Lower leg skin (tissue), 4 donors: ENCODE results near the gene ERC1. TPM values are rescaled to one million over a fixed set of nuclear protein-coding genes. Genes with fewer than 3 reads are reported as not detected.

Source experiments
- DNase-seq, 2 donors: peaks; one replicate each; pipeline ENCODE4 v3.0.0-alpha.2; 2019; ENCODE audit warnings: low spot score in 2 of 2
- H3K4me3 ChIP-seq: fragments of 200-600 bp; sonication (generic); 2 replicates; pipeline ENCODE4 v1.5.1; 2017; ENCODE audit warnings: mild to moderate bottlenecking, low read depth; ENCODE audit not compliant: poor library complexity, severe bottlenecking
- POLR2A ChIP-seq, 2 donors: fragments of 450-650 bp; IDR thresholded peaks; one replicate each; pipeline ENCODE4 v1.6.1; 2016 to 2017; ENCODE audit warnings: antibody characterized with exemption in 2 of 2, mild to moderate bottlenecking in 1 of 2, moderate library complexity in 1 of 2
- WGBS, 2 donors: methylation state at CpG; one replicate each; pipeline ENCODE4 v1.1.5; 2018; 5-methylcytosine and 5-hydroxymethylcytosine counted together
- intact Hi-C: fragments of 100-400 bp; cut with DNase I; formaldehyde crosslinking; loops from one replicate; pipeline ENCODE4 v1.15.0; 2023; ENCODE audit warnings: low total_unique reads
- total RNA-seq, 4 donors: library from RNA; depleted of rRNA; stranded (reverse); fragments of >200 nt; gene quantifications; one replicate each; pipeline ENCODE4 v1.1.0, GENCODE V29; 2016
- TF ChIP-seq, protein P1 (sequence below), 3 donors: fragments of 450-650 bp; IDR thresholded peaks; one replicate each; pipeline ENCODE4 v1.5.1; 2016; ENCODE audit warnings: antibody characterized with exemption in 3 of 3, mild to moderate bottlenecking in 3 of 3, moderate library complexity in 2 of 3

Gene ERC1
- total RNA-seq, 4 donors from 2014 or later, result 22.1 to 42.7 (median 29.7) TPM

DNA sequence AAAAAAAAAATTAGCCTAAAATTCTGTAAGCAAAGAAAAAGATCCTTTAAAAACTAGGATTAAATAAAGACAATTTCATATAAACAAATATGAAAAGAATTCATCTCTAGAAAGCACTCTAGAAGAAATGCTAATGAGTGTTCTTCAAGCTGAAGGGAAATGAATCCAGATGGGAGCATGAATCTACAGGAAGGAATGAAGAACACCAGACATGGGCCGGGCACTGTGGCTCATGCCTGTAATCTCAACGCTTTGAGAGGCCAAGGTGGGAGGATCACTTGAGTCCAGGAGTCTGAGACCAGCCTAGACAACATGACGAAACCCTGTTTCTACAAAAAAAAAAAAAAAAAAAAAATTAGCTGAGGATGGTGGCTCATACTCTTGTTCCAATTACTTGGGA is 306.2 kb downstream of the ERC1 start:
- H3K4me3 ChIP-seq, result no peak overlapping the region
- TF ChIP-seq, protein P1, sequence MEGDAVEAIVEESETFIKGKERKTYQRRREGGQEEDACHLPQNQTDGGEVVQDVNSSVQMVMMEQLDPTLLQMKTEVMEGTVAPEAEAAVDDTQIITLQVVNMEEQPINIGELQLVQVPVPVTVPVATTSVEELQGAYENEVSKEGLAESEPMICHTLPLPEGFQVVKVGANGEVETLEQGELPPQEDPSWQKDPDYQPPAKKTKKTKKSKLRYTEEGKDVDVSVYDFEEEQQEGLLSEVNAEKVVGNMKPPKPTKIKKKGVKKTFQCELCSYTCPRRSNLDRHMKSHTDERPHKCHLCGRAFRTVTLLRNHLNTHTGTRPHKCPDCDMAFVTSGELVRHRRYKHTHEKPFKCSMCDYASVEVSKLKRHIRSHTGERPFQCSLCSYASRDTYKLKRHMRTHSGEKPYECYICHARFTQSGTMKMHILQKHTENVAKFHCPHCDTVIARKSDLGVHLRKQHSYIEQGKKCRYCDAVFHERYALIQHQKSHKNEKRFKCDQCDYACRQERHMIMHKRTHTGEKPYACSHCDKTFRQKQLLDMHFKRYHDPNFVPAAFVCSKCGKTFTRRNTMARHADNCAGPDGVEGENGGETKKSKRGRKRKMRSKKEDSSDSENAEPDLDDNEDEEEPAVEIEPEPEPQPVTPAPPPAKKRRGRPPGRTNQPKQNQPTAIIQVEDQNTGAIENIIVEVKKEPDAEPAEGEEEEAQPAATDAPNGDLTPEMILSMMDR (IDR thresholded peaks at IDR 0.05), result no peak
- TF ChIP-seq POLR2A (IDR thresholded peaks at IDR 0.05), result no peak
- DNase-seq, result no peak
- intact Hi-C loops, result no loop called here
- WGBS, 2 donors, result 59 to 87% methylated on average over 3 of the region's 3 CpGs

GRCh38 chr12:1297639-1298175 is 306.7 kb downstream of the ERC1 start:
- no peak for TF ChIP-seq POLR2A (IDR thresholded peaks at IDR 0.05)
- TF ChIP-seq, protein P1 (IDR thresholded peaks at IDR 0.05), result no peak
- DNase-seq, result no peak
- WGBS, 2 donors, result 95 to 96% methylated on average over 4 of the region's 4 CpGs
- no peak overlapping the region for H3K4me3 ChIP-seq
- intact Hi-C loops, result no loop called here

DNA sequence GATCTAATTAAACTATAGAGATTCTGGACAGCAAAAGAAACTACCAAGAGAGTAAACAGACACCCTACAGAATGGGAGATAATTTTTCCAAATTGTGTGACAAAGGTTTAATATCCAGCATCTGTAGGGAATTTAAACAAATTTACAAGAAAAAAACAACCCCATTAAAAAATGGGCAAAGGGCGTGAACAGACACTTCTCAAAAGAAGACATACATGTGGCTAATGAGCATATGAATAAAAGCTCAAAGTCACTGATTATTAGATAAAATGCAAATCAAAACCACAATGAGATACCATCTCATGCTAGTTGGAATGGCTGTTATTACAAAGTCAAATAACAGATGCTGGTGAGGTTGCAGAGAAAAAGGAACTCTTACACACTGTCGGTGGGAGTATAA is 309.4 kb downstream of the ERC1 start:
- TF ChIP-seq, protein P1 (IDR thresholded peaks at IDR 0.05), result no peak
- no peak for TF ChIP-seq POLR2A (IDR thresholded peaks at IDR 0.05)
- 84 to 93% methylated on average over 2 of the region's 2 CpGs for WGBS, 2 donors
- intact Hi-C loops, result no loop called here
- no peak overlapping the region for H3K4me3 ChIP-seq
- DNase-seq, result no peak

- no peak for DNase-seq
- TF ChIP-seq POLR2A (IDR thresholded peaks at IDR 0.05), result no peak
- TF ChIP-seq, protein P1 (IDR thresholded peaks at IDR 0.05), result no peak
- no peak overlapping the region for H3K4me3 ChIP-seq
- 94% methylated on average over 7 of the region's 7 CpGs for WGBS, 2 donors
- intact Hi-C loops, result no loop called here
Observed at GRCh38 chr12:1302201-1302870, 311.3 kb downstream of the ERC1 start.

- WGBS, 2 donors, result 65 to 79% methylated on average over 3 of the region's 3 CpGs
- no peak overlapping the region for H3K4me3 ChIP-seq
- TF ChIP-seq, protein P1 (IDR thresholded peaks at IDR 0.05), result no peak
- no peak for TF ChIP-seq POLR2A (IDR thresholded peaks at IDR 0.05)
- intact Hi-C loops, result no loop called here
- DNase-seq, result no peak
Observed at GRCh38 chr12:1305063-1305434, 314.0 kb downstream of the ERC1 start.
